GM21423 (cell line): ENCODE measurements around the gene CADM4.
"Not testable (repeated sequence)": the region's sequence is repeated elsewhere in the genome, so short reads cannot be mapped to it uniquely, and the experiment has no call there.

Source experiments
- ATAC-seq: cut with Tn5 transposase; IDR thresholded peaks from one replicate; pipeline ENCODE4 v1.9.1; 2021; ENCODE audit warnings: mild to moderate bottlenecking, moderate library complexity; ENCODE audit not compliant: unreplicated experiment

CADM4 gene

GRCh38 chr19:43610493-43610892 is 29.2 kb downstream of the CADM4 start:
- ATAC-seq, result no peak

- ATAC-seq, result no peak
These were observed 29.8 kb downstream of the CADM4 start for GRCh38 chr19:43609872-43610271.

- no peak for ATAC-seq
These were observed 32.1 kb downstream of the CADM4 start for GRCh38 chr19:43607238-43608205.

- ATAC-seq, result no peak
These were observed 33.0 kb downstream of the CADM4 start for GRCh38 chr19:43606569-43607229.

DNA sequence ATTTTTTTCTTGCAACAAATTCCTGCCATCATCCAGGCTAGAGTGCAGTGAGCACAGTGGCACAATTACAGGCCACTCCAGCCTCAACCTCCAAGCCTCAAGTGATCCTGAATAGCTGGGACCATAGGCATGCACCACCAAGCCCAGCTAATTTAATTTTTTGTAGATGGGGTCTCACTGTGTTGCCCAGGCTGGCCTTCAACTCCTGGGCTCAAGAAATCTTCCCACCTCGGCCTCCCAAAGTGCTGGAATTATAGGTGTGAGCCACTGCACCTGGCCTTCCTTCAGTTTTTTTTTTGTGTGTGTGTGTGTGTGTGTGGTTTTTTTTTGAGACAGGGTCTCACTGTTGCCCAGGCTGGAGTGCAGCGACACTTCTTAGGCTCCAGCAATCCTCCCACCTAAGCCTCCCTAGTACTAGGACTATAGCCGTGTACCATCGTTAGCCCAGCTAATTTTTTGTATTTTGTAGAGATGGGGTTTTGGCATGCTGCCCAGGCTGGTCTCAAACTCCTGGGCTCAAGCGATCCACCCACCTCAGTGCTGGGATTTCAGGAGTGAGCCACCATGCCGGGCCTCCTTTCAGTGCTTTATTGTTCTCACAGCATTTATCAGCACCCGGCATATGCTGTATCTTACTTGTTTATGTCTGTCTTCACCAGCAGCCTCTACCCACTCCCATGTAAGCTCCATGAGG is 33.6 kb downstream of the CADM4 start:
- ATAC-seq, result no peak

DNA sequence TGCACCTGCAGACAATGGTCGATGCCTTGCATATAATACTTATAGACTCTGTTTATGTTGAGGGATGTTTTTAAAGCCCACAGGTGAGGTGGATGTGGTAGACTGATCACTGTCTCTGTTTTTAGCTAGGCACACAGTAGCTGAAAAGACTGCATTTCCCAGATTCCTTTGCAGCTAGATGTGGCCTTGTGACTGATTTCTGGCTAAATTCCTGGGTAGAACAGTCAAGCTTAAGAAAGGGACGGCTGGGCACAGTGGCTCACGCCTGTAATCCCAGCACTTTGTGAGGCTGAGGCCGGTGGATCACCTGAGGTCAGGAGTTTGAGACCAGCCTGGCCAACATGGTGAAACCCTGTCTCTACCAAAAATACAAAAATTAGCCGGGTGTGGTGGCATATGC is 39.3 kb downstream of the CADM4 start:
- not testable (repeated sequence) for ATAC-seq

DNA sequence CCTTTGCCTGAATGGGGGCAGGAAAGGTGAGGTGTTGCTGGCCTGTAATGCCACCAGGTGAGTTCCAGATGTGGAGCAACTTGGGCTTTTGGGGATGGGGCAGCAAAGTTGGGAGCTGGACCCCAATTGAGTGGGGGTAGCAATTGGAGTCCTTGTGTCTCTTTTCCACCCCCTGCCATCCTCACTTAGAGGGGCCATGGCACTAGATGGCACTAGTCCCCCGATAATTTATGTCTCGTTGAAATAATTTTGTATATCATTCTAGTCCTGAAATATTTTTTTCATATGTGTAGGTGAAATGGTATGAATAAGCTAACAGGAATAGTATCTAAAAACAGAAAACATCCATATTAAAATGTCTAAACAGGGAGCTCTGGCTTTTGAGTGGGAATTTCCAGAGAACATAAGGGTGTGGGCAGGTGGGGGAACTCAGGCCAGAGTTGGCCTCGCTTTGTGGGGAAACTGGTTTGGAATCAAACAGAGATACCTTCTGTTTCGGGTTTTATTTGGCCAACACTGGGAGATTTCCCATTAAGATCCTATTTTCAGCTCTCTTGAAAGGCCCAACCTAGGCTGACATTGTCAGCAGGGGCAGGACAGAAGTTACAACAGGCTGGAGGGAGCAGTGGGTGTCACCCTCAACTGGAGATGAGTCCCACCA is 39.9 kb downstream of the CADM4 start:
- no peak for ATAC-seq

DNA sequence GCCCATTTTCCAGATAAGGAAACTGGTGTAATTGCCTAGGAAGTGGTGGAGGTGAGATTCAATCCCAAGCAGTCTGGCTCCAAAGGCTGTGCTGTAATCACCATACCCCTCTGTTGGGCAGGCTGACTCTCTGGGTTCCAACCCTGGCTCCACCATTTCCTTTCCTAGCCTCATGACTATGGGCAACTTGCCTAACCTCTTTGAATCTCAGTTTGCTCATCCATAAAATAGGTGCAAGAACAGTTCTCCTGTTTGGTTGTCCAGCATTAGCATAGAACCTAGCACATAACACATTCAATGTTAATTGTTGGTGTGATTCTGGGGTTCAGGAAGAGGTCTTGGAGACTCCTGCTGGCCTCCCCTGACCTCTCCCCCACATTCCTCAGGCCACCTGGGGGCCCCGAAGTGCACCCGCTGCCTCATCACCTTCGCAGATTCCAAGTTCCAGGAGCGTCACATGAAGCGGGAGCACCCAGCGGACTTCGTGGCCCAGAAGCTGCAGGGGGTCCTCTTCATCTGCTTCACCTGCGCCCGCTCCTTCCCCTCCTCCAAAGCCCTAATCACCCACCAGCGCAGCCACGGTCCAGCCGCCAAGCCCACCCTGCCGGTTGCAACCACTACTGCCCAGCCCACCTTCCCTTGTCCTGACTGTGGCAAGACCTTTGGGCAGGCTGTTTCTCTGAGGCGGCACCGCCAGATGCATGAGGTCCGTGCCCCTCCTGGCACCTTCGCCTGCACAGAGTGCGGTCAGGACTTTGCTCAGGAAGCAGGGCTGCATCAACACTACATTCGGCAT is 41.0 kb downstream of the CADM4 start:
- ATAC-seq, result no peak

DNA sequence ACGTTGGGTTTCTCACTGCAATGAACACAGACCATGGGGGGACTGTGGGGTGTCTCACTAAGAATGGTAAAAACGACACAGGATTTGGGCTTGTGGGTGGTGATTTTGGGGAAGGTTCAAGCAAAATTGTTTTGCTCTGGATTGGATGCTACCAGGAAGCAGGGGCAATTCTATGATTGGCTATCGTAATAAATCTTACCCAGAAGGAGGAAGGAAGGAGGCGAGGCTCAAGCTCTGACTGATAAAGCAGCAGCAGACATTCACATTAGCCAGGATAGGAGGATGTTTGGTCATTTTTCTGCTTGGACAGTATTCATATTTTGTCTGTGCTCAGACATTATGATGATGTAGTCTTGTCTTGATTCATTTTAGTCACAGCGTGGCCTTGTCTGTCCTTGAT is 41.8 kb downstream of the CADM4 start:
- no peak for ATAC-seq

- ATAC-seq, result no peak
These were observed 42.7 kb downstream of the CADM4 start for GRCh38 chr19:43596842-43597461.

- ATAC-seq, result peak; percentile 79
These were observed 43.4 kb downstream of the CADM4 start, which contains the start of the genes IRGQ and ZNF576 for GRCh38 chr19:43595999-43596841. IRGQ (minus strand) TSS chr19:43596134; CDS start chr19:43595338, 796 bp downstream. ZNF576 (plus strand) TSS chr19:43596595; CDS start chr19:43597109, 514 bp downstream.

DNA sequence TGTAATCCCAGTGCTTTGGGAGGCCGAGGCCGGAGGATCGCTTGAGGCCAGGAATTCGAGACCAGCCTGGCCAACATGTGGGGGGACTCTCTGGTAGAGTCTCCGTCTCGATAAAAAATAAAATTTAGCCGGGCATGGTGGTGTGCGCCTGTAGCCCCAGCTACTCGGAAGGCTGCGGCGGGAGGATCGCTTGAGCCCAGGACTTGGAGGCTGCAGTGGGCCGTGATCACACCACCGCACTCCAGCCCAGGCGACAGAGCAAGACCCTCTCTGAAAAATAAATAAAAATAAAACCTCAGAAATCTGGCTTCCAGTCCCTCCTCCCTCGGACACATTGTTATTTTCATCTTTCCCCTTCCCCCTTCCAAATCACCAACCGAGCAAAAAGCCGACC is 44.0 kb downstream of the CADM4 start:
- ATAC-seq, result peak; percentile 0

GRCh38 chr19:43594710-43595604 is 44.7 kb downstream of the CADM4 start:
- ATAC-seq, result peak; percentile 27

DNA sequence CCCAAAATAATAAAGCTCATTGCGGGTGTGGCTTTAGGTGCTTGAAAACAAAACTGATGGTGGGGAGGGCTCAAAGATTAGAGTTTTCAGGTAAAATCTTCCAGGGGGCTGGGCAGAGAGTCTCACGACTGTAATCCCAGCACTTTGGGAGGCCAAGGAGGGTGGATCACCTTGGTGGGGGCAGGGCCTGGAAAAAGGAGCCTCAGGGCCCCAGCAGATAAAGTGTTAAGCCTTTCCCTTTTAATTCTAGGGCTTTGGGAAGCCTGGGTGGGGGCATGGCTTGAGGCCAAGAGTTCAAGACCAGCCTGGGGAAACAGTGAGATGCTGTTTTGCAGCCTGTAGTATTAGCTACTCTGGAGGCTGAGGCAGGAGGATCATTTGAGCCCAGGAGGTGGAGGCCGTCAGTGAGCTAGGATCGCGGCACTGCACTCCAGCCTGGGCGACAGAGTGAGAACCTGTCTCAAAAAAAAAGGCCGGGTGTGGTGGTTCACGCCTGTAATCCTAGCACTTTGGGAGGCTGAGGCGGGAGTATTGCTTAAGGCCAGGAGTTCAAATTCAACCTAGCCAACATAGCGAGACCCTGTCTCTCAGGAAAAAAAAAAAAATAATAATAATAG is 45.5 kb downstream of the CADM4 start:
- ATAC-seq, result no peak

- no peak for ATAC-seq
These were observed 46.8 kb downstream of the CADM4 start for GRCh38 chr19:43592800-43593350.

DNA sequence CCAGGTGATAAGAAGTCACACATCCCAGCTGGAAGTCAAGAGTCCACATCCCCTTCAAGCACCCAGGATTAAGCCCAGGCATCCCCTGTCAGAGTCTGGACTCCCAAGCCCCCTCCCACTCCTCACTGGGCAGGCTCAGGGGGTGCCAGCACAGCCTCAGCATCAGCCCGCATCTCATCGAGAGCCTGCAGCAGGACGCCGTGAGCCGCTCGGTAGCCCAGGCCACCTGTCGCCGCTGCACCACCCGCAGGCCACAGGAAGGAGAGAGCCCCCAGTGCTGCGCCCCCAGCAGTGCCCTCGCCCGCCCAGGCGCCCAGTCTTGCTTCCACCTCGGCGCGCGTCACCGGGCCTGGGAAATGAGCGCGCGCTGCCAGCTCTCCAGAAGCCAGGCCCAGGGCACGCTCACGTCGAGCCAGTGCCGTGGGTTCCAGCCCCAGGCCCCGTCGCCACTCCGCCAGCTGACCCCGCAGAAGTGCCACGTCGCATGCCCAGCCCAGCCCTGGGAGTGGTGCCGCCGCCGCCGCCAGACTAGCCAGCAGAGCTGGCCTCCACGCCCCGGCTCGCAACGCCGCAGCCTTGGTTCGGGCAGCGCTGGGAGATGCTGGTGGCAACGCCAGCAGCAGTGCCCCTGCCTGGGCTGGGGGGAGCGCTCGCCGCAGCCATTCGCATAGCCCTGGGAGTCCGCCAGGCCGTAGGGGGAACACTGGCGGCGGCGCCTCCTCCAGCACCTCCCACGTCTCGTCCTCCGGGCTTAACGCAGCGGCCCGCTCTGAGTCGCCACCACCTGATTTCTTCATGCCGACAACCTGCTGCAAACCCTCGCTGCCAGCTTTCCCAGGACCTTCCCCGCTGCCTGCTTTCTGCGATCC is 47.5 kb downstream of the CADM4 start:
- no peak for ATAC-seq
